Tibial nerve (tissue), 4 donors: ENCODE results near the gene VSIG8.
A peak's percentile ranks its signal among the peaks of the same experiment; 100 is the strongest.

Experiments
- EP300 ChIP-seq, 2 donors: sonication (generic); formaldehyde crosslinking; IDR thresholded peaks; one replicate each; pipeline ENCODE4 v1.6.1; 2017; ENCODE audit warnings: antibody characterized with exemption in 2 of 2, mild to moderate bottlenecking in 1 of 2
- POLR2A ChIP-seq, 2 donors: fragments of 450-650 bp; IDR thresholded peaks; one replicate each; pipeline ENCODE4 v1.6.1; 2017; ENCODE audit warnings: antibody characterized with exemption in 2 of 2, mild to moderate bottlenecking in 2 of 2, moderate library complexity in 2 of 2
- TF ChIP-seq, protein P1 (sequence below), 5 experiments: fragments of 200-600 bp in 3 of 5; fragments of 450-650 bp in 2 of 5; sonication (generic) in 3 of 5; IDR thresholded peaks; one replicate each; pipeline ENCODE4 v1.5.1; 2016 to 2019; ENCODE audit warnings: antibody characterized with exemption in 5 of 5, mild to moderate bottlenecking in 3 of 5, moderate library complexity in 2 of 5

DNA sequence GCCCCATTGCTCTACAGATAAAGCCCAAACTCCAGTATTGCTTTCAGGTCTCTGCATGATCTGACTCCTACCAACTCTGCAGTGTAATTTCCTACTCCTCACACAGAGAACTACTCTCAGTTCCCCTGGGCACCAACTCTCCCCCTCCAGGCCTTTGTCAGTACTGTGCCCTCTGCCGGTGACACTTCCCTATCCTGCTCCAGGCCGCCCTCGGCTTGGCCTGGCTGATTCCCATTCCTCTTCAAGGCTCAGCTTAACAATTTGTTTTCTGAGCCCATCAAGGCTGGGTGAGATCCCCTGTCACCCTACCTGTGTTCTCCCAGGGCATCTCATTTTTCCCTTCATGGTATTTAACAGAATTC lies 33.2 kb downstream of the VSIG8 start:
- TF ChIP-seq, protein P1, sequence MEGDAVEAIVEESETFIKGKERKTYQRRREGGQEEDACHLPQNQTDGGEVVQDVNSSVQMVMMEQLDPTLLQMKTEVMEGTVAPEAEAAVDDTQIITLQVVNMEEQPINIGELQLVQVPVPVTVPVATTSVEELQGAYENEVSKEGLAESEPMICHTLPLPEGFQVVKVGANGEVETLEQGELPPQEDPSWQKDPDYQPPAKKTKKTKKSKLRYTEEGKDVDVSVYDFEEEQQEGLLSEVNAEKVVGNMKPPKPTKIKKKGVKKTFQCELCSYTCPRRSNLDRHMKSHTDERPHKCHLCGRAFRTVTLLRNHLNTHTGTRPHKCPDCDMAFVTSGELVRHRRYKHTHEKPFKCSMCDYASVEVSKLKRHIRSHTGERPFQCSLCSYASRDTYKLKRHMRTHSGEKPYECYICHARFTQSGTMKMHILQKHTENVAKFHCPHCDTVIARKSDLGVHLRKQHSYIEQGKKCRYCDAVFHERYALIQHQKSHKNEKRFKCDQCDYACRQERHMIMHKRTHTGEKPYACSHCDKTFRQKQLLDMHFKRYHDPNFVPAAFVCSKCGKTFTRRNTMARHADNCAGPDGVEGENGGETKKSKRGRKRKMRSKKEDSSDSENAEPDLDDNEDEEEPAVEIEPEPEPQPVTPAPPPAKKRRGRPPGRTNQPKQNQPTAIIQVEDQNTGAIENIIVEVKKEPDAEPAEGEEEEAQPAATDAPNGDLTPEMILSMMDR (IDR thresholded peaks at IDR 0.05) = peak; percentile 28 to 55 (median 44)
- TF ChIP-seq POLR2A (IDR thresholded peaks at IDR 0.05) (no peak), EP300 (IDR thresholded peaks at IDR 0.05) (no peak)
